T-helper 2 cell treated with Interferon-gamma antibody and Interleukin-4, amounts not matched to agents 5 μg/mL and 100 μg/mL, for 36 hours (primary cell): Measurements from ENCODE around the gene HILPDA.
"Not testable (repeated sequence)": the region's sequence is repeated elsewhere in the genome, so short reads cannot be mapped to it uniquely, and the experiment has no call there.

ENCODE experiments used
- DNase-seq: peaks from one replicate; pipeline ENCODE4 v3.0.0; 2021; ENCODE audit warnings: low spot score
- H3K27ac Mint-ChIP-seq: one replicate; pipeline ENCODE4 v1.8.0; 2021; ENCODE audit warnings: mild to moderate bottlenecking, mixed read lengths
- H3K27me3 Mint-ChIP-seq: one replicate; pipeline ENCODE4 v1.8.0; 2021; ENCODE audit warnings: low read depth, mixed read lengths
- H3K36me3 Mint-ChIP-seq: one replicate; pipeline ENCODE4 v1.8.0; 2021; ENCODE audit warnings: low read depth, mixed read lengths
- H3K4me1 Mint-ChIP-seq: one replicate; pipeline ENCODE4 v1.8.0; 2021; ENCODE audit warnings: low read depth, mixed read lengths
- H3K4me3 Mint-ChIP-seq: one replicate; pipeline ENCODE4 v1.8.0; 2022; ENCODE audit warnings: mild to moderate bottlenecking, moderate library complexity, mixed read lengths
- H3K9me3 Mint-ChIP-seq: one replicate; pipeline ENCODE4 v1.8.0; 2021; ENCODE audit warnings: mixed read lengths

The HILPDA gene

DNA sequence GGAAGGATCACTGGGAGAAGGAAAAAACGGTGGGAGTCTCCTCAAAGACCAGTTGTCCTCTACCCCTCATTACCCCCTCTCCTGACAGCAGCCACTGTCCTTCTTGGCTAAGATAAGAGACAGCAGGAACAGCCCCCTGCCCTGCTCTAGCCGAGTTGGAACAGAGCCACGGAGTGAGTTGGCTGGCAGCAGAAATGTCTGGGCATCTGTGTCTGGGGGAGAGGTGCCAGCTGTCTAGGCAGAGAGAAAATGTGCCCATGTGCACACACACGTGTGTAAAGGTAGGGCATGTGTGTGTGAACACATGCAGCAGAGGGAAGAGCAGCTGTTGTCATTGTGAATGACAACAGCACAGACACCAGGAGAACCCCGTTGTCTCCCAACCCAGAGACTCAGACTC is 9.4 kb upstream of the HILPDA start:
- Mint-ChIP-seq H3K27me3 (no peaks in the 10 kb centered on the region), H3K36me3 (no peaks in the 10 kb centered on the region), H3K4me1 (peaks cover 13% of the 10 kb centered on the region), H3K9me3 (no peaks in the 10 kb centered on the region), H3K27ac (no peak overlapping the region), H3K4me3 (no peak overlapping the region)
- no peak for DNase-seq

- H3K9me3 Mint-ChIP-seq, result no peaks in the 10 kb centered on the region
- H3K4me3 Mint-ChIP-seq, result no peak overlapping the region
- peaks cover 24% of the 10 kb centered on the region for H3K4me1 Mint-ChIP-seq
- no peaks in the 10 kb centered on the region for H3K27me3 Mint-ChIP-seq
- H3K27ac Mint-ChIP-seq, result no peak overlapping the region
- no peak for DNase-seq
- no peaks in the 10 kb centered on the region for H3K36me3 Mint-ChIP-seq
These were observed 7.6 kb upstream of the HILPDA start for GRCh38 chr7:128447941-128448564.

- DNase-seq, result no peak
- no peaks in the 10 kb centered on the region for H3K9me3 Mint-ChIP-seq
- H3K4me1 Mint-ChIP-seq, result peaks cover 26% of the 10 kb centered on the region
- no peaks in the 10 kb centered on the region for H3K27me3 Mint-ChIP-seq
- no peak overlapping the region for H3K27ac Mint-ChIP-seq
- no peaks in the 10 kb centered on the region for H3K36me3 Mint-ChIP-seq
- H3K4me3 Mint-ChIP-seq, result no peak overlapping the region
These were observed 6.9 kb upstream of the HILPDA start for GRCh38 chr7:128448751-128449302.

DNA sequence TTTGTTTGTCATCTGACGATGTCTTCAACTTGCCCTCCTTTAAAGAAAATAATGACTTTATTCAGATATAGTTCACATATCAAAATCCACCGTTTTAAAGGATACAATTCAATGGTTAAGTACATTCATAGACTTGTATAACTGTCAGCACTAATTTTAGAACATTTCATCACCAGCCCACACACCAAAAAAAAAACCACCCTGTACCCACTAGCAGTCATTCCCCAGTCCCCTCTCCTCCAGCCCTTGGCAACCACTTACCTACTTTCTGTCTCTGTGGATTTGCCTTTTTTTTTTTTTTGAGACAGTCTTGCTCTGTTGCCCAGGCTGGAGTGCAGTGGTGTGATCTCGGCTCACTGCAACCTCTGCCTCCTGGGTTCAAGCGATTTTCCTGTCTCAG is 5.3 kb upstream of the HILPDA start:
- H3K36me3 Mint-ChIP-seq, result no peaks in the 10 kb centered on the region
- no peaks in the 10 kb centered on the region for H3K9me3 Mint-ChIP-seq
- peak; percentile 39 for DNase-seq
- H3K4me1 Mint-ChIP-seq, result peaks cover 32% of the 10 kb centered on the region
- H3K4me3 Mint-ChIP-seq, result no peak overlapping the region
- H3K27ac Mint-ChIP-seq, result peak overlapping the region; percentile 9
- H3K27me3 Mint-ChIP-seq, result no peaks in the 10 kb centered on the region

- no peak for DNase-seq
- H3K27ac Mint-ChIP-seq, result no peak overlapping the region
- H3K27me3 Mint-ChIP-seq, result no peaks in the 10 kb centered on the region
- no peak overlapping the region for H3K4me3 Mint-ChIP-seq
- peaks cover 32% of the 10 kb centered on the region for H3K4me1 Mint-ChIP-seq
- H3K9me3 Mint-ChIP-seq, result no peaks in the 10 kb centered on the region
- no peaks in the 10 kb centered on the region for H3K36me3 Mint-ChIP-seq
These were observed 4.8 kb upstream of the HILPDA start for GRCh38 chr7:128450913-128451312.

GRCh38 chr7:128452552-128452951 is 3.1 kb upstream of the HILPDA start:
- no peaks in the 10 kb centered on the region for H3K9me3 Mint-ChIP-seq
- DNase-seq, result no peak
- H3K27me3 Mint-ChIP-seq, result no peaks in the 10 kb centered on the region
- H3K4me1 Mint-ChIP-seq, result peaks cover 37% of the 10 kb centered on the region
- peaks cover 4% of the 10 kb centered on the region for H3K36me3 Mint-ChIP-seq
- H3K4me3 Mint-ChIP-seq, result peak overlapping the region; percentile 9
- H3K27ac Mint-ChIP-seq, result peak overlapping the region; percentile 50

DNA sequence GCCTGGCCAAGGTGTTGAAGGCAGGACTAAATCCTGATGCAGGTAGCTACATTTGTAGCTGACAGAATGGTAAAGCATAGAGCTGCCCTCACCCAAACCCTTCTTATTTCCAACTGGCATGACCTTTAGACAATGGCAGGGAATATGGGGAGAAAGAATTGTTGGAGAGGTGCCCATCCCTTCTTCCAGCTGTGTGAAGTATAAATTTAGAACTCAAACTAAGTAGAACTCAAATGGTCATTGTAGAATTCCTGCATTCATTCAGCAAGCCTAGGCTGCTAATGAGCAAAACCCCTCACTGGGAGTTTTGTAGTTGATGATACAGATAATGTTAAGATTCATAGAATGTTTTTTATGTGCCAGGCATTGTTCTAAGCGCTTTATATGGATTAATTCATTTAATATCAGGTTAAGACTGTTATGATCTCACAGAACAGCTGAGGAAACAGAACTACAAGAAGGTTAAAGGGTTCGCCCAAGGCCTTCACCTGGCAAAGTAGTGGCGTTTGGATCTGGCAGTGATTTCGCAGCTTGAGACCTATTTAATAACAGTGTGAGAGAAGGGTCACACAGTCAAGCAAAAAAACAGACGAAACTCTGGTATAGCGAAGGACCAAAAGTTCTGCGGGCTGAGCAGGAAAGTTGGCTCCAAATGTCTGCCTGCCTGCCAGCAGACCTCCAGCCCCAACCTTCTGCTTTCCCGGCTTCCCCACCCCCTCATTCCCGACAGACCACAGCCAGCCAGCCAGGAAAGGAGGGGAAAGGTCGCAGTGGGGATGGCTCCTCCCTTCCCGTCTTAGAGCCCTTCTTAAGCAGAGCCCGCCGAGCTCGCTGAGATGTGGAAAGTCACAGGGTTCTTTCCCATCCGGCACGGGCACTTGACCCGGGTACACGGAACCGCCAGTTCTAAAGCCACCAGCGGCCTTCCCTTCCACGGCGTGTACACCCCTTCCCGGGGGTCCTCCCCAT is 1.6 kb upstream of the HILPDA start:
- Mint-ChIP-seq H3K27ac (peak overlapping the region; percentile 46), H3K4me3 (peak overlapping the region; percentile 44), H3K9me3 (no peaks in the 10 kb centered on the region), H3K4me1 (peaks cover 48% of the 10 kb centered on the region), H3K36me3 (peaks cover 17% of the 10 kb centered on the region), H3K27me3 (no peaks in the 10 kb centered on the region)
- no peak for DNase-seq

DNA sequence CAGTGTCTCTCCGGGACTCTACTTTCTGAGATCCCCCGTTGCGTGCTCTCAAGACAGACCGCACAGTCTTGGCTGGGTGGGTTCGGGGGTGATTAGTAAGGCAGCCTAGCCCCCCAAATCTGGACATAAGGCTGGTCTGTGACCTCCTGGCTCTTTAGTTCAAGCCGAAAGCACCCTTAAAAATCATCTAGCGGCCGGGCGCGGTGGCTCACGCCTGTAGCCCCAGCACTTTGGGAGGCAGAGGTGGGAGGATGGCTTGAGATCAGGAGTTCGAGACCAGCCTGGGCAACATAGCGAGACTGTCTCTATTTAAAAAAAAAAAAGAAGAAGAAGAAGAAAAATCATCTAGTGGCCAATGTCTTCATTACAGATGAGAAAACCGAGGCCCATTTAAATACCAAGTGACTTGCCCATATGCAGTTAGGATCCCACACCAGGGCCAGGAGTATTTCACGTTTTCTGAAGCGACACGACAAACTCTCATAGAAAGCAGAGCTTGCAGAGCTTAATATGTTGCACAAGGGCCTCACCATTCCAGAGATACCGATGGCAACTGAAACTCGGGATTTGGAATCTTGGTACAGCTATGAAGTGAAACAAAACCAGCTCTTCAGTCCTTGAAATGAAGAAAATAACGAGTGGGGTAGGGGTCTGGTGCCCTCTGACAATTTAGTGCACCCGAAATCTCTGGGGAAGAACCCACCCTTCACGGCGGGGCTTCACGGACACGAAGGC is 703 bp upstream of the HILPDA start:
- H3K9me3 Mint-ChIP-seq, result no peaks in the 10 kb centered on the region
- DNase-seq, result no peak
- H3K27ac Mint-ChIP-seq, result peak overlapping the region; percentile 97
- no peaks in the 10 kb centered on the region for H3K27me3 Mint-ChIP-seq
- H3K36me3 Mint-ChIP-seq, result peaks cover 24% of the 10 kb centered on the region
- peaks cover 56% of the 10 kb centered on the region for H3K4me1 Mint-ChIP-seq
- peak overlapping the region; percentile 97 for H3K4me3 Mint-ChIP-seq

DNA sequence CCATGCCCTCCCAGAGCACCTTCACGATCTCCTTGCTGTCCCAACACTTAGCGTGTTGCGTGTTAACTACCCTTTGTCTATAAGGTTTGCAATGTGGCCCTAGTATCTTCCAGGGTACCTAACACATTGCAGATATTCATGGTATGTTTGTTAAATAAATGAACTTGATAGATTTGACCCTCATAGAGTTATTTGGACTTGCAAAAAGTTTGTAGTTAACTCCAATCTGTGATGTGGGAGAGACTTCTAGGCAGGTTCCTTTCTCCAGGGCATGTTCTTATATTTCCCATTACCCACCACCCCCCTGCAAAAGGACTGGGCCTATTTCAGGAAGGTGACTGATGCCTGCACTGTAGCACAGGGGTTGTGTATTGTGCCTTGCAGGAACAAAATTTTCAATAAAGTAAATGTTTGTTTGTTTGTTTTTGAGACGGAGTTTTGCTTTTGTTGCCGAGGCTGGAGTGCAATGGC is 612 bp downstream of the HILPDA start:
- H3K27ac Mint-ChIP-seq, result peak overlapping the region; percentile 97
- no peaks in the 10 kb centered on the region for H3K27me3 Mint-ChIP-seq
- DNase-seq, result no peak
- H3K36me3 Mint-ChIP-seq, result peaks cover 24% of the 10 kb centered on the region
- no peaks in the 10 kb centered on the region for H3K9me3 Mint-ChIP-seq
- H3K4me1 Mint-ChIP-seq, result peaks cover 49% of the 10 kb centered on the region
- peak overlapping the region; percentile 97 for H3K4me3 Mint-ChIP-seq

DNA sequence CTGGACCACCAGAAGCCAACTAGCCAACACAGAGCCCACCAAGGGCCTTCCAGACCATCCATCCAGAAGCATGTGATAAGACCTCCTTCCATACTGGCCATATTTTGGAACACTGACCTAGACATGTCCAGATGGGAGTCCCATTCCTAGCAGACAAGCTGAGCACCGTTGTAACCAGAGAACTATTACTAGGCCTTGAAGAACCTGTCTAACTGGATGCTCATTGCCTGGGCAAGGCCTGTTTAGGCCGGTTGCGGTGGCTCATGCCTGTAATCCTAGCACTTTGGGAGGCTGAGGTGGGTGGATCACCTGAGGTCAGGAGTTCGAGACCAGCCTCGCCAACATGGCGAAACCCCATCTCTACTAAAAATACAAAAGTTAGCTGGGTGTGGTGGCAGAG is 1.7 kb downstream of the HILPDA start:
- Mint-ChIP-seq H3K4me3 (peak overlapping the region; percentile 97), H3K4me1 (peaks cover 43% of the 10 kb centered on the region), H3K36me3 (peaks cover 24% of the 10 kb centered on the region), H3K27ac (peak overlapping the region; percentile 97)
- not testable (repeated sequence) for H3K27me3 Mint-ChIP-seq, DNase-seq, H3K9me3 Mint-ChIP-seq

DNA sequence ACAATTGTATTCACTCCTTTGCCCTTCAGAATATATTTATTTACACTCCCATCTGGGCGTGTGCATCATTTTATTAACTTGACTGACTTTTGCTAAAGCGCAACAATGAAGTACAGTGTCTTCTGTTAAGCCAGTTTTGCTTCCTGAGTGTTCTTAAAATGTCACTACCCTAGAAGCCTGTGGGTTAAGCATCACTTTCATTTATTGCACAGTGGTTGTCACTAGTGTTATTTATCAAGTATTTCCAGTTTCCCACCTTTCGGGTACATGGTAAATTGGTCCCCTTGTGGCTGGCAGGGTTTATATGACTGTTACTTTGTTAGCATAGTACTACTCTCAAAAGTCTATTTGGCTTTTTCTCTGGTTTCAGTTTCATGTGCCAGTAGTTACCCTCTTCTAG is 3.3 kb downstream of the HILPDA start:
- Mint-ChIP-seq H3K4me3 (peak overlapping the region; percentile 97), H3K36me3 (peaks cover 31% of the 10 kb centered on the region), H3K4me1 (peaks cover 35% of the 10 kb centered on the region), H3K27me3 (no peaks in the 10 kb centered on the region), H3K27ac (peak overlapping the region; percentile 91), H3K9me3 (no peaks in the 10 kb centered on the region)
- DNase-seq, result peak; percentile 67

- Mint-ChIP-seq H3K36me3 (peaks cover 33% of the 10 kb centered on the region), H3K9me3 (no peaks in the 10 kb centered on the region), H3K4me3 (peak overlapping the region; percentile 97), H3K27ac (peak overlapping the region; percentile 91), H3K4me1 (peaks cover 30% of the 10 kb centered on the region), H3K27me3 (no peaks in the 10 kb centered on the region)
- peak; percentile 64 for DNase-seq
These were observed 3.8 kb downstream of the HILPDA start for GRCh38 chr7:128459394-128459878.

GRCh38 chr7:128462460-128462859 is 6.8 kb downstream of the HILPDA start:
- no peaks in the 10 kb centered on the region for H3K9me3 Mint-ChIP-seq
- H3K27me3 Mint-ChIP-seq, result no peaks in the 10 kb centered on the region
- DNase-seq, result no peak
- peaks cover 32% of the 10 kb centered on the region for H3K36me3 Mint-ChIP-seq
- H3K27ac Mint-ChIP-seq, result no peak overlapping the region
- H3K4me1 Mint-ChIP-seq, result peaks cover 21% of the 10 kb centered on the region
- H3K4me3 Mint-ChIP-seq, result no peak overlapping the region
